ENCODE results near the gene ARHGDIB.

ARHGDIB gene

DNA sequence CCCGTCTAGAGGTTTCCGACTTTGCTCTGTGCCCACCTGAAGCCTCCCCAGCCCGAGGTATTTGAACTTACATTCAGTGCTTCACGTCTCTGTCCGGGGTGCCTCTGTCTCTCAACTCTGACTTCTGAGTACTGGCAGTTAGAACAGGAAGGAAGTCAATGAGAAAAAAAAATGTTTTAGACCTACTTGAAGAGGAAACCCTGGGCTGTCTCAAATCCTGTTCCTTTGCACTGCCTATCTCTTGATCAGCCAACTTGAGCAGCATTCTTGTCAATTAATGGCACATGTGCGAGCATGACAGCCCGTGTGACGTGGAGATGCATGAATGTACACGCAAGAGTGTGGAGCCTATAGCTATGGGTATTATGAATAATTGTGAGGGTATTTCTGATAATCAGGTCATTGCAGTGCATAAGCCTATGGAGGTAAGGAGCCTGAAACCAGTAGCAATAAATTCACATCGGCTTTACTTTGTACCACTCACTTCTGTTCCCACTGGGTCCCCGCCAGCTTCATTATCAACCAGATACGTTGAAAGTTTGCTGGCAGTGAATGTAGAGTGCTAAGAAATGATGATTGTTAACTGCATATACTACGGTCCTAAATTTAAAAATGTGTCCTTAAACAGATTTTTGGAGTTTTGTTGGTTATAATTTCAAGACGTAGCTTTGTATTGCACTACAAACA, at the start of gene ARHGDIB:
Gene ARHGDIB, minus strand, starts transcription at position 136 of the 687 bp plus-strand sequence. CDS start 10,889 bp downstream, outside the sequence.
- no peak for DNase-seq

DNA sequence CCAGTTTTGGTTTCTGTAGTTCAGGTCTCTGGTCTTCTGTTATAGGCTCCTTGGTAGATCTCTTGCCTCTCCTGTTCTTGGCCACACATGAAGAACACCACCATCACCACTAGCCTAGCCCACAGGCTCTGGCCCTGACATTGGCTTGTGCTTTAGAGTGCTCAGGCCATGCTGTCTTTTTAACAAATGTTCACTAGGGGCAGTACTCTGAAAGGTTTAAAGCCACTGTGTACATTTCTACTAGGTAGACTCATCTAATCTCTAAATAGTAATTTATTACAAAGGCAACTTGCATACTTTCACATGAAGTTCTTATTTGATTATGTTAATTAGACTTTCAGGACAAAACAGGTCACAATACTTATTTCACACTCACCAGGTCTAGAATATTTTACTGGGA, 49.8 kb upstream of the ARHGDIB start:
- no peak for DNase-seq

DNA sequence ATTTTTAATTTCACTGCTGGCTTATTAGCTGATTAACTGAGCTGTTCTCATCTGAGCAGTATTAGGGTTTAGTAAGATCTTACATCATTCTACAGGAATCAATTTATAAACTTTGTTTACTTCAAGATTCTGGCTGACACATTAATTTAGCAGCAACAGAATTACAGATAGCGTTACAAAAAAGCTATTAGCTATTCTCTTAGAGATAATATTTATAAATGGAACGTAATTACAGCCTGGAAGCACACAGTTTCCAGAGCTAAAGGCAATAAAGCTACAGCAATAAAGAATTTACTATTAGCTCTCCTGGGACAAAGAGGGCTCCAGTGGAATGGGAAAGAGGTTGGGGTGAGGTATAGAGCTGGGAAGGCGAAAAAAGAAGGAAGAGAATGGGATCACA, 46.1 kb upstream of the ARHGDIB start:
- no peak for DNase-seq

DNA sequence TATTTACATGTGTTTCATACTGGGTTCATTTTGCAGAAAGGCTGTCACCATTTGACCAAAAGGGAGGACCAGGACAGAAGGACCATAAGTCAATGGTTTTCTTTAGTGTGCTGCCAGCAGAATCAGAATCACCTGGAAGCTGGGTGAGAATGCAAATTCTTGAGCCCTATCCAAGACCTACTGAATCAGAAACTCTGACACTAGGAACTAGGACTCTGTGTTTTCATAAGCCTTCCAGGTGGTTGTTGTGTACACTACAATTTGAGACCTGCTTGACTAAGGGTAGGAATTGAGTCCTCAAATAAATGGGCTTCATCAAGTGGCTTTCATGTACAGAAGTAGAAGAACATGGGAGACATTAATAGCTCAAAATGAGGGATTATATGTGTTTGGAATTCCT, 43.7 kb upstream of the ARHGDIB start:
- no peak for DNase-seq

DNA sequence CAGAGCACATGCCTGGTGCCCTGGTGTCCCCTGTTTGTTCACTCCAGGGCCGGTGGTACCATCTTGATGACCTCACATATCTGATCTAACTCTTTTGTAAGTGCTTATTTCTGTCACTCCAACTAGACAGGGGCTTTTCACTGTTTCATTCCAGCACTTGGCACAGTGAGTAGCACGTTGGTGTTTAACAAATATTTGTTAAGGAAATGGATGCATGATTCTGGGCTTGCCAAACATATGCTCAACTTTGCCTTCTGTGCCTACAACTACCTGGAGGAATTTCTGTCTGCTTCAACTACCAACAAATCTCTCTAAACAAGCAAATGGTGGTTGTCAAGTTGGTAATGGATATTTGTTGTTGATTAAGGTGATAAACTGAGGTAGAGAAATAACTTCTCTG, 43.0 kb upstream of the ARHGDIB start:
- no peak for DNase-seq

DNA sequence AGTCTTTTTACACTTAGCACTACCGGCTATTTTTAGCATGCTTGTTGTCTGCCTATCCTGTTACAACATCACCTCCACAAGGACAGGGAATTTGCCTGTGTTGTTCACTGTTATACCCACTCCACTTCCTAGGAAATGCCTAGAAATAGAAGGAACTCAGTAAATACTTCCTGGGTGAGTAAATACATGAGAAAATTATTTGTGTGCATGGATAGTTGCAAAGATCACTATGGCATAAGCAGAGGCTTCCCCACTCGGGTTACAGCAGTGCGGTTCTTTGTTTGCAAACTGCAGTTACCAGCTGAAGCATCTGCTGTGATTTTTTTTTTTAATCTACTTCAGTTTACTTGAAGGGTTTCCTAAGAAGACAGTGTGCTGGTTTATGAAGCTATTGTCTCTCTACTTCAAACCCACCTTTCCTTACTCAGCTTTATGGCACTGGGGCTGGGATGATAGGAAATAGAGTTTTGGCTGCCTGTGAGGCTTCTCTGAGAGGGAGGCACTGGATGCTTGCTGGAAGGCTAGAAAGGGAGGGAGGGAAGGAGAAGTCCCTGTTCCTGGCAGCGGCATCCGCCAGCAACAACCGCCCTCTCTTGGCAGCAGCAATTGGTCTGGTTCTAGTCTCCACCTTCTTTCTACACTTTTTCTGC, 40.5 kb upstream of the ARHGDIB start:
- DNase-seq = peak; percentile 80

DNA sequence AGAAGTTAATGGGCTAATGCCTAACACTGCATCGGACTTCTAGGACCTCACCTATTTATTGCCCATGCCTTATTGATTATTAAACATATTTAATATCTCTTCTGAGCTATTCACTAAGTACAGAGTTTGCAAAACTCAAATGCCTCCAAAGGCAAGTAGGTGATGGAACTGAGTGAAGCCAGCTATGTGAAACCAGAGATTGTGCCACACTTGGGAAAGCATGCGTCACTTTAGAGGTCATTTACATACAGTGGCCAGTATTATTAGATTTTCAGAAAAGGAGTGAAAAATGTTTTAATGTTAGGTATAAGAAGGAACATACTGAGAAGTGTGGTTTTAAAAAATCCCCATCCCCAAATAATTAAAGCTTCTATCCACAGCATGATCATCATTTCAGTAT, 39.2 kb upstream of the ARHGDIB start:
- DNase-seq = no peak

DNA sequence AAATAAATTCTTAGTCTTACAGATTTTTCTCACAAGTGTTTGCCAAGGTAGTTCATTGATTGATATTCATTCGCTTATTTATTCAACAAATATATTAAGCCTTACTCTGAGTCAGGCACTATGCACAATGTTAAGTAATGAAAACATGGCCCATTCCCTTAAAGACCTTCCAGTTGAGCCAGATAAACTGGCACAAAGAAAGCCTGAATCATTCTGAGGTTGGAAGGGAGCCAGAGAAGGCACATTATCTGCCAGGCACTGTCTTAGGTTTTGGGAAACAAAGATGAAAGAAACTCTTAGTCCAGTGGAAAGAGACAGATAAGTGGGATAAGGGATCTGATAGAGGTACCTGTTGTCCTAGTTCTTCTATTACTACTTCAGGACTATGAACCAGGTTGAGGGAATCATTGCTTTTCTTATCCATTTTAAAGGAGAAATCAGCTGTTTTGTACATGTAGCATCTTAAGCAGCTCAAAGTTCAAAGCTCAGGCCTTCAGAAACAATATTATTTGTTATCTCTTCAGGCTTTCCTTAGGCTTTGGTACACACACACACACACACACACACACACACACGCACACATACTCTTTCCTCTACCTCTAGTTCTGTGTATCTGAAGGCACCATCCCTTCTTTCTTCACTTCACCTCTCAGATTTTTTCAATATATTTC, 38.4 kb upstream of the ARHGDIB start:
- no peak for DNase-seq

DNA sequence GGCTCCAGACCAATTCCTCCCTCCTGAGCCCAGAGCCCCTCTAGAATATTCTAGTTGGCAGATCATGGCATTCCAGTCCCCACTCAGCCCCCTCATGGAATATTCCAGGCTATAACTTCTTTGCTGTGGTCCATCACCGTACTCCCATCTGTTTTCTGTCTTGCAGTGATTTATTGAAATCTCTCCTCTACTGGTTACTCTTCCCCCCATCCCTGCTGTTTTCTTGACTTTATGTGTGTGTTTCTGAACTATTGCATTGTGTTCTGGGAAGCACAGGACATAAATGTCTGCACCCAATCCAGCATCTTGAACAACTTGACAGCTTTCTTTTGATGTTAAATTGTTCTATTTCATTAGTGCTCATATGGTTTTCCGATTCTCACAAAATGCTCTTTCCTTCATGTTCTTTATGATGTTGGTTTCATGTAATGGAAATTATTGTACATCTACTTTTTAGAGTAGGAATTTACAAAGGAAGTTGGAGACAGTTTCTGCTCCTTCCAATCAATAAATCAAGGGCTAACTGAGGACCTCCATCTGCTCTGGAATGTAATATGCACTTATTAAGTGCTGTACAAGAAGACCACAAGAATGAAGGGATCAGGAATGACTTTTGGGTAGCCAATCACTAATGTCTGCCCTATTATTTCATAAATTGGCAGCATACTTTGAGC, 37.8 kb upstream of the ARHGDIB start:
- DNase-seq = no peak

DNA sequence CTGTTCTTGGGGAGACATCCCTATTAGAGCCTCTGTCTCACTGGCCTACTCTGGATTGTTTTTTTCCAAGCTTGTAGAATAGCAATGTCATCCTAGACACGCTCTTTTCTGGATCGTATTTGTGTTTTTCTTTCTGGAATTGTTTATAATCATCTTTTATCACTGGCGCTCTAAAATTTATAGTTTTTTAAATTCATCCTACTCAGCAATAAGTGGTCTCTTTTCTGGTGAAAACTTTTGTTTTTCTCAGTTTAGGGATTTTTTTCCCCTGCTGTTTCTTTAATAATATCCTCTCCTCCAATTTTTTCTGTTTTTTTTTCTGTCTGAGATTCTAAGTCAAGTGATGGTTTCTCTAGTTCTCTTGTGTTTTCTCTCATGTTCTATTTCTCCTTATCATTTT, 36.6 kb upstream of the ARHGDIB start:
- no peak for DNase-seq

DNA sequence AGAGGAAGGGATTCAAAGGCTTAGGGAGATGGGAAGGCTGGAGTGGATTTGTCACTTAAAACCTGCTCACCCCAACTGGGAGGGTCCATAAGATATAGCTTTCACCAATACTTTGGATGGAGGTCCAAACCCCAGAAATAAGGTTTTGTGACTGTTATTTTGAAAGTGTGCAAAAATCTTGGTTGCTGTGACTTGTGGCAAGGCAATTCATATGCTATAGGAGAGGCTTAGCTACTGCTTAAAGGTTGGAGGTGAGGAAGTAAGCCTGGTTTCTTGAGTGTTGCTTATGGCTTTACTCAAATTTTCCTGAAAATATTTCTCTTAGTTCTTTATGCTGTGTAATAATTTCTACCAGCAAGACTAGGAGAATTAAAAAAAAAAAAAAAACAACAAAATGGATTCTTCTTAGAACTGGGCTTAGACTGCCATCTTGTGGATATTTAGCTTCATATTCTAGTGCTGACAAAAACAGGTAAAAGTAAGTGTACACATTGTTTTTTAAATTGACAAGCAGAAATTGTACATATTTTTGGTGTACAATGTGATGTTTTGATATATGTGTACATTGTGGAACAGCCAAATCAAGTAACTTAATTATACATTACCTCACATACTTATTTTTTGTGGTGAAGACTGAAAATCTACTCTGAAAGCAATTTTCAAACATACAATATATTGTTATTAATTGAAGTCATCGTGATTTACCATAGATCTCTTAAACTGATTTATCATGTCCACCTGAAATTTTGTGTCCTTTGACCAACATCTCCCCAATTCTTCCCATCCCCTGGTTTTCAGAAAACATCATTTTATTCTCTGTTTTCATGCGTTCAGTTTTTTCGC, 34.4 kb upstream of the ARHGDIB start:
- peak; percentile 52 for DNase-seq

DNA sequence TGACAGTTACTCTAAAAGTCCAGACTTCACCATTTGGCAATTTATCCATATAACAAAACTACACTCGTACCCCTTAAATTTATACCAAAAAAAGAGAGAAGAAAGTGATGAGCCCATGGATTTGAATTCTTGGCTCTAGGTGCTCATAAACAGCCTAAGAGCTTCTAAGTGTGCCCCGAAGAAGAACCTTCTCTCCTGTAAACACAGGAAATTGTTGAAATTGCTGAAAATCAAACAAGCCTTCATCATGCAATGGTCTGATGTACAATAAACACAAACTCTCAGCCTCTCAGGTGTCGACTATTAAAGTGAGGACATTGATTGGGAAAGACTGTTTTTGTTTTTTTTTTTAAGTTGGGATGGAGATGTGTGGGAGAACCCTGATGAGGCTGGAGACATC, 33.2 kb upstream of the ARHGDIB start:
- no peak for DNase-seq

DNA sequence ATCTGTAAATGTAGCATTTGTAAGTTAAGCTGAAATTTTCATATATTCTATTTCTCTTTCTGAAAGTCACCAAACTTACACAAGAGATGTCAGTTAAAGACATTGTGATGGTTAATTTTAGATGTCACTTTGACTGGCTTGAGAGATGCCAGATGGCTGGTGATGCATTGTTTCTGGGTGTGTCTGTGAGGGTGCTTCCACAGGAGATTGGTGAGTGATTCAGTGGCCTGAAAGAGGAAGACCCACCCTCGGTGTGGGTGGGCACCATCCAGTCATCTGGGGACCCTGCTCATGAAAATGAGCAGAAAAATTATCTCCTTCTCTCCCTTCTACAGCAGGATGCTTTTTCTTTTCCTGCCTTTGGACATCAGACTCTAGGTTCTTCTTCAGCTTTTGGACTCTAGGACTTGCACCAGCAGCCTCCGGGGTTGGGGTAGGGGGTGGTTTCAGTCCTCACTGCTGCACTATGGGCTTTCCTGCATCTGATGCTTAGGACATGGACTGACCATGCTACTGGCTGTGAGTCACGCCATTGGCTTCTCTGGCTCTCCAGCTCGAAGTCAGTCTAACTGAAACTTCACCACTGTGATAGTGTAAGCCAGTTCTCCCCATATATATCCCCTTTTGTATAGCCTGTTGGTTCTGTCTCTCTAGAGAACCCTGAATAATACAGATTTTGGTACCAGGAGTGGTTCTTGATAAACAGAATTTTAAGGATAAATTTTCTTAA, 32.3 kb upstream of the ARHGDIB start:
- no peak for DNase-seq

DNA sequence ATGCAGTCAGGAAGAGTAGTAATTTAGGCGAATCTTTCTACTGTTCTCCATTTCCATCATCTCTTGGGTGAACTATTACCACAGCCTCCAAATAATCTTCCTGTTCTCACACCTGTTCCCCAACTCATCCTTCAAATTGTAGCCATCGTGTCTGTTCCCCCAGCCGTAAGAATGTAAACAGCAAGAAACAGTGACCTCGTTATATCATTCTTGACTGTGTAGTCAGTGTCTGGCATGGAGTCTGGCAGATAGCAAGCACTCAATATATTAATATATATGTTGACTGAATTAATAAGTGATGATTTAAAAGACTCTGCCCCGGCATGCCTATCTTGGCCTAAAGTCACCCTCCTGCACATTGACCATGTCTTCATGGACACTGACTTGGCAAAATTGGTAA, 31.7 kb upstream of the ARHGDIB start:
- DNase-seq = peak; percentile 1

DNA sequence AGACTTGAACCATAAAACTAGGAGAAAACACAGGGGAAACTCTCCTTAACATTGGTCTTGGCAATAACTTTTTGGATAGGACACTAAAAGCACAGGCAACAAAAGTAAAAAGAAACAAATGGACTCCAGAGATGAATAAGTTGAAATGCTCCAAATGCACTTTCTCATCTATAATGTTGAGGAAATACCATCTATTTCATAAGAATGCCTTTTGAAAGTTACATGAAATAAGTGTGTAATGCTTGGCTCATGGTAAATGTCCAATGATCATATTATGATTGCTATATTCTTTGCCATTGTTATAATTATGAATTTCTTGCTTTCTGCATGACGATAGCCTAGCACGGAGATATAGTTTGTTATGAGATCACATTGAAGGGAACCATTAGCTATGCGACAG, 31.3 kb upstream of the ARHGDIB start:
- no peak for DNase-seq

DNA sequence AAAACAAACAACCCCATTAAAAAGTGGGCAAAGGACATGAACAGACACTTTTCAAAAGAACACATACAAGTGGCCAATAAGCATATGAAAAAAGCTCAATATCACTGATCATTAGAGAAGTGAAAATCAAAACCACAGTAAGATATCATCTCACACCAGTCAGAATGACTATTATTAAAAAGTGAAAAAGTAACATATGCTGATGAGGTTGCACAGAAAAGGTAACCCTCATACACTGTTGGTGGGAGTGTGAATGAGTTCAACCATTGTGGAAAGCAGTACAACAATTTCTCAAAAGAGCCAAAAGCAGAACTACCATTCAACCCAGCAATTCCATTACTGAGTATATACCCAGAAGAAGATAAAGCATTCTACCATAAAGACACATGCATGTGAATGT, 29.7 kb upstream of the ARHGDIB start:
- DNase-seq = no peak

DNA sequence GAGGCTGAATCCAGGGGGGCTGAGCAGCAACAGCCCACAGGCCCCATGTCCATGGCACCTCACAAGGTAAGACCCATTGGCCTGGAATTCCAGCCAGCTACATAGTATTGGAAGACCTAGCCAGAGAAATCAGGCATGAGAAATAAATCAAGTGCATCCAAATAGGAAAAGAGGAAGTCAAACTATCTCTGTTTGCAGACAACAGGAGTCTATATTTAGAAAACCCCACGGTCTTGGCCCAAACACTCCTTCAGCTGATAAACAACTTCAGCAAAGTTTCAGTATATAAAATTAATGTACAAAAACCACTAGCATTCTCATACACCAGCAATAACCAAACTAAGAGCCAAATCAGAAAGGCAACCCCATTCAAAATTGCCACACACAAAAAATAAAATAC, 28.4 kb upstream of the ARHGDIB start:
- DNase-seq = no peak

DNA sequence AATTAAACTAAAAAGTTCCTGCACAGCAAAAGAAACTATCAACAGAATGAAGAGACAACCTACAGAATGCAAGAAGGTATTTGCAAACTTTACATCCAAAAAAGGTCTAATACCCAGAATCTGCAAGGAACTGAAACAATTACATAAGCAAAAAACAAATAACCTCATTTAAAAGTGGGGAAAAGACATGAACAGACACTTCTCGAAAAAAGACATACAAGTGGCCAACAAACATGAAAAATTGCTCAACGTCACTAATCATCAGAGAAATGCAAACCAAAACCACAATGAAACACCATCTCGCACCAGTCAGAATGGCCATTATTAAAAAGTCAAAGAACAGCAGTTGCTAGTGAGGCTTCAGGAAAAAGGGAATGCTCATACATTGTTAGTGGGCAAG, 26.6 kb upstream of the ARHGDIB start:
- DNase-seq = no peak

DNA sequence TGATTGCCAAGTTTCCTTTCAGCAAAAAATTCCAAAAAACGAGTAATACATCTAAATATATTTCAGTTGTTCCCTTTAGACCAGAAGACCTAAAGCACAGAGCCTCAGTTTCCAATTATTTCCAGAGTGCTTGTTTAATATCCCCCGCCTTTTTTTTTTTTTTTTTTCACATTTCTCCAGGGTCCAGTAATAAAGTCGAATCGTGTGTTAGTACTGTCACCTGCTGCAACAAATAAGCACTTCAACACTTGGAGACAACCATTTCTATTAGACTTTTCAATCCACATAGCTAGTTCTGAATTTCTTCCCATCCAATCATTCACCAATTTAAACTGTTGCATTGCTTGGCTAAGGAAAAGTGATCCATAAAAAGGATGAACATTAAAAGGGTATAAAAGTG, 25.0 kb upstream of the ARHGDIB start:
- no peak for DNase-seq

DNA sequence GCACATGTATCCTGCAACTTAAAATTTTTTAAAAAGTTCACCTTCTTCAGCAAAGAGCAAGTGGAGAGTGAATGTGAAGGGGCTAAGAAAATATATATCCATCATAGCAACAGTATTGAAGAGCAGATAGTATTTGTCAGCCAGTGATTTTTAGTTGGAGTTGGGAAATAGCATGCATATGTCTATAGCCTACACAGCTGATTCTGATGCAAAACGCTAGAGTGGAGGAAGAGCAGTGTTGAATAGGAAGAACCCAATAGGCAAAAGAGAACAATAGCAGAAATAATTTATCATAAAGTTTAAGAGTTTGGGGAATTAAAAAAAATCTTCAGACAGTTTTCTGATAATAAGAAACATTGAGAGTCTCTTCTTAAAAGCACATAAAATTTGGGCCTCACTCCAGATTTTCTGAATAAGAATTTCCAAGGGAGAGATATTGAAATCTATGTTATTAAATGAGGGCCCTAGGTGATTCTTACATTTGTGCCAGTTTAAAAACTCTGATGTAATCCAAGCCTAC, 23.4 kb upstream of the ARHGDIB start:
- DNase-seq = no peak

DNA sequence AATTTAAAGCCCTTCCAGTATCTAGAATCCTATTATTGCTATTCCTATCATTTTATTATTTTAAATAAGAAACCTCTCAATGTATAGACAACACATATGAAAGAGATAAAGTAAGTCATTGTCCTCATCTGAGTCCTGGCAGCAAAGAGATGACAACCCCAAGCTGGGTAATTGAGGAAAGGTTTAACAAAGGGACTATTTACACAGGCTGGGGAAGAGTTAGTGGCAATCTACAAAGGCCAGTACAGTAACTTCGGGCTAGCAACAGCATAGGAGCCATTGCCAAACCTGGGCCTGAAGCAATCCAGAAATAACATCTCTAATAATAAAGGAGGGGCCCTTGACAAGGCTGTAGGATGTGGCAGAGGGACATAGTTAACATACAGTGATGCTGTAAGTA, 22.6 kb upstream of the ARHGDIB start:
- DNase-seq = no peak

DNA sequence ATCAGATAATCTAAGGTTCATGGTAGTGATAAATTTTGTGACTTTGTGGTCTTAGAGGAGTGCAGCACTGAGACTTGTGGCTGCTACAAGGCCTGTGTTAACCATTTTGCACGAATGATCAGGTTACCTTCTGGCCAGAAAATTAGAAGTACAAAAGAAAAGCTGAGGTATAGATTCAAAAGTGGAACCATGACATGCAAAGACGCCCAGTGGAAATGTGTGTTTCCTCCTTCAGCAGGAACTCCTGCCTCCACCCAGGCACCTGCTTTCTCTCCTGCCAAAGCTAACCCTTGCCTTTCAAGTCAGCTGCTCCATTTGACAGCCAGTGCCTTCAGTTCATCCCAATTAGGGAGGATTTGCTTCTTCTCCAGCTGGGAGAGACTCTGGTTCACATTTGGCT, 21.6 kb upstream of the ARHGDIB start:
- DNase-seq = no peak
